HCT116 (cell line): ENCODE data around the gene LHFPL6. TPM values are rescaled to one million over a fixed set of nuclear protein-coding genes. Genes with fewer than 3 reads are reported as not detected.

Experiments used
- ATAC-seq: fragments of 200-7000 bp; cut with Tn5 transposase; 2 replicates; pipeline ENCODE4 v1.9.1; 2020; ENCODE audit warnings: mild to moderate bottlenecking, moderate library complexity
- BruUV-seq: library from RNA; stranded (reverse); fragments of 400-500 nt; replicated peaks from 2 replicates; lab custom pipeline; 2021; lab: Mats Ljungman, UMichigan
- CTCF ChIA-PET: fragments of 300-600 bp; sonication (Branson Sonifier 250); formaldehyde crosslinking; loops from one replicate; lab custom pipeline; 2021; ENCODE audit warnings: antibody characterized with exemption; lab: Charles Lee
- POLR2A ChIA-PET: fragments of 300-600, 350-600 bp; sonication (Branson Sonifier 250); formaldehyde crosslinking; loops from one replicate; lab custom pipeline; 2021; ENCODE audit warnings: antibody characterized with exemption; lab: Charles Lee
- RAD21 ChIA-PET, 2 experiments: fragments of 300-600 bp; sonication (Branson Sonifier 250); formaldehyde crosslinking; loops; one replicate each; lab custom pipeline; 2023; ENCODE audit warnings: low total read pairs in 2 of 2; ENCODE audit not compliant: uncharacterized antibody in 2 of 2, unreplicated experiment in 2 of 2, low non-redundant PET in 1 of 2; lab: Charles Lee
- DNase-seq: peaks from one replicate; pipeline ENCODE4 v3.0.0-alpha.2; 2010; ENCODE audit warnings: low read depth, low spot score
- H2AFZ ChIP-seq: fragments of 200-600 bp; shearing (Covaris generic), sonication (generic); 2 replicates; pipeline ENCODE4 v1.6.1; 2017; ENCODE audit warnings: low read depth, mixed run types, mixed read lengths, antibody characterized with exemption, low read length; ENCODE audit not compliant: poor library complexity, severe bottlenecking
- H3K27ac ChIP-seq: 2 replicates; pipeline ENCODE4 v1.5.1; 2012; ENCODE audit warnings: low read depth, low read length
- H3K27me3 ChIP-seq: fragments of 200-600 bp; sonication (generic); 2 replicates; pipeline ENCODE4 v1.6.1; 2016; ENCODE audit warnings: mixed run types, low read length, mixed read lengths; ENCODE audit not compliant: insufficient read depth
- H3K36me3 ChIP-seq, 2 experiments: fragments of 200-500 bp in 1 of 2; fragments of 200-600 bp in 1 of 2; sonication (Bioruptor generic) in 1 of 2; sonication (generic) in 1 of 2; 2 replicates each; pipeline versions ENCODE4 v1.5.1 to v1.6.1; 2014 to 2016; ENCODE audit warnings: low read length in 2 of 2, inconsistent platforms in 1 of 2, mixed read lengths in 1 of 2, mixed run types in 1 of 2; ENCODE audit not compliant: insufficient read depth in 2 of 2, control insufficient read depth in 1 of 2
- H3K4me1 ChIP-seq, 2 experiments: fragments of 200-600 bp in 1 of 2; sonication (generic) in 1 of 2; 2 replicates each; pipeline versions ENCODE4 v1.5.1 to v1.6.1; 2012 to 2017; ENCODE audit warnings: low read length in 2 of 2, inconsistent platforms in 1 of 2, mild to moderate bottlenecking in 1 of 2, mixed read lengths in 1 of 2, mixed run types in 1 of 2, moderate library complexity in 1 of 2; ENCODE audit not compliant: insufficient read depth in 2 of 2, control insufficient read depth in 1 of 2
- H3K4me2 ChIP-seq: fragments of 200-600 bp; sonication (generic); 2 replicates; pipeline ENCODE4 v1.6.1; 2017; ENCODE audit warnings: mixed run types, low read length, mixed read lengths
- H3K4me3 ChIP-seq, 2 experiments: fragments of 200-600 bp in 1 of 2; sonication (generic) in 1 of 2; replicated peaks in 1 of 2; 2 replicates each; pipeline ENCODE4 v1.5.1; 2011 to 2016; ENCODE audit warnings: low read length in 2 of 2, control low read depth in 1 of 2, low read depth in 1 of 2, mild to moderate bottlenecking in 1 of 2, mixed read lengths in 1 of 2, mixed run types in 1 of 2
- H3K79me2 ChIP-seq: fragments of 200-600 bp; sonication (generic); 2 replicates; pipeline ENCODE4 v1.6.1; 2017; ENCODE audit warnings: mild to moderate bottlenecking, mixed run types, low read length, moderate library complexity, mixed read lengths; ENCODE audit not compliant: insufficient read depth
- H3K9ac ChIP-seq: fragments of 200-600 bp; sonication (generic); 2 replicates; pipeline ENCODE4 v1.6.1; 2016; ENCODE audit warnings: low read length, mixed read lengths
- H3K9me2 ChIP-seq: fragments of 200-600 bp; sonication (generic), shearing (Covaris generic); 2 replicates; pipeline ENCODE4 v1.6.1; 2017; ENCODE audit warnings: mixed run types, mild to moderate bottlenecking, moderate library complexity; ENCODE audit not compliant: insufficient read depth
- H3K9me3 ChIP-seq, 2 experiments: fragments of 200-500 bp in 1 of 2; fragments of 200-600 bp in 1 of 2; sonication (Bioruptor generic) in 1 of 2; sonication (generic) in 1 of 2; 2 replicates each; pipeline ENCODE4 v1.6.1; 2014 to 2017; ENCODE audit warnings: low read length in 2 of 2, mixed read lengths in 2 of 2, inconsistent platforms in 1 of 2, low read depth in 1 of 2, mild to moderate bottlenecking in 1 of 2, mixed run types in 1 of 2, moderate library complexity in 1 of 2; ENCODE audit not compliant: control insufficient read depth in 1 of 2, insufficient read depth in 1 of 2
- H4K20me1 ChIP-seq: fragments of 200-600 bp; sonication (generic), shearing (Covaris generic); 2 replicates; pipeline ENCODE4 v1.6.1; 2017; ENCODE audit warnings: mixed run types, mild to moderate bottlenecking, moderate library complexity; ENCODE audit not compliant: insufficient read depth
- CBX3 ChIP-seq: IDR thresholded peaks from 2 replicates; pipeline ENCODE4 v1.6.1; 2012; ENCODE audit warnings: low read depth
- CTCF ChIP-seq, 3 experiments: fragments of 200-600 bp in 1 of 3; sonication (generic) in 1 of 3; IDR thresholded peaks in 2 of 3; conservative IDR thresholded peaks in 1 of 3; 2 replicates each; pipeline ENCODE4 v1.5.1; 2012 to 2017; ENCODE audit warnings: low read depth in 2 of 3, low read length in 2 of 3, antibody characterized with exemption in 1 of 3, borderline replicate concordance in 1 of 3, control low read depth in 1 of 3, mild to moderate bottlenecking in 1 of 3, mixed read lengths in 1 of 3, mixed run types in 1 of 3, moderate library complexity in 1 of 3; ENCODE audit not compliant: insufficient read depth in 1 of 3
- EGR1 ChIP-seq: IDR thresholded peaks from 2 replicates; pipeline ENCODE4 v1.6.1; 2012; ENCODE audit warnings: low read depth
- ELF1 ChIP-seq: IDR thresholded peaks from 2 replicates; pipeline ENCODE4 v1.6.1; 2012; ENCODE audit warnings: low read depth, borderline replicate concordance
- EZH2 ChIP-seq: fragments of 200-600 bp; sonication (generic); IDR thresholded peaks from 2 replicates; pipeline ENCODE4 v1.6.1; 2017; ENCODE audit warnings: antibody characterized with exemption, mixed run types
- EZH2phosphoT487 ChIP-seq: fragments of 200-600 bp; IDR thresholded peaks from 2 replicates; pipeline ENCODE4 v1.6.1; 2018; ENCODE audit warnings: antibody characterized with exemption, borderline replicate concordance
- POLR2A ChIP-seq: IDR thresholded peaks from 2 replicates; pipeline ENCODE4 v1.7.0; 2011; ENCODE audit warnings: borderline replicate concordance; ENCODE audit not compliant: insufficient read depth, insufficient read length; ENCODE audit errors: extremely low read depth
- POLR2AphosphoS5 ChIP-seq: IDR thresholded peaks from 2 replicates; pipeline ENCODE4 v1.6.1; 2011; ENCODE audit warnings: mild to moderate bottlenecking, low read depth, low read length, moderate library complexity
- RAD21 ChIP-seq: IDR thresholded peaks from 2 replicates; pipeline ENCODE4 v1.6.1; 2012; ENCODE audit warnings: low read depth, mild to moderate bottlenecking
- REST ChIP-seq: IDR thresholded peaks from 2 replicates; pipeline ENCODE4 v1.6.1; 2012; ENCODE audit warnings: low read depth
- SP1 ChIP-seq: IDR thresholded peaks from 2 replicates; pipeline ENCODE4 v1.6.1; 2012; ENCODE audit warnings: low read depth
- TCF7L2 ChIP-seq: IDR thresholded peaks from 2 replicates; pipeline ENCODE4 v1.7.0; 2011; ENCODE audit warnings: borderline replicate concordance, inconsistent platforms; ENCODE audit not compliant: insufficient read depth, insufficient read length; ENCODE audit errors: extremely low read depth
- YY1 ChIP-seq: IDR thresholded peaks from 2 replicates; pipeline ENCODE4 v1.6.1; 2011; ENCODE audit warnings: low read length, low read depth, moderate library complexity, mild to moderate bottlenecking; ENCODE audit not compliant: insufficient replicate concordance; ENCODE audit errors: extremely low read depth
- ZFX ChIP-seq: fragments of 450-650 bp; IDR thresholded peaks from 2 replicates; pipeline ENCODE4 v1.6.1; 2017
- ZNF274 ChIP-seq: fragments of 200-500 bp; sonication (Bioruptor generic); IDR thresholded peaks from 2 replicates; pipeline ENCODE4 v1.6.1; 2014; ENCODE audit warnings: mild to moderate bottlenecking, low read depth, low read length, inconsistent platforms
- intact Hi-C: fragments of 100-400 bp; cut with micrococcal nuclease; formaldehyde crosslinking; loops from 2 replicates; pipeline ENCODE4 v1.10.0; 2022
- total RNA-seq: library from RNA; stranded (reverse); gene quantifications from one replicate; pipeline ENCODE4 v1.2.1, GENCODE V29; 2021; ENCODE audit not compliant: unreplicated experiment

Gene LHFPL6
- total RNA-seq, 1 experiment from 2014 or later = 0.22 TPM

- H3K9me3 ChIP-seq = no peaks in the 10 kb centered on the region
- H3K4me1 ChIP-seq = no peaks in the 10 kb centered on the region
- H3K4me2 ChIP-seq = no peak overlapping the region
- ChIA-PET RAD21 (no interaction called here), CTCF (no interaction called here), POLR2A (no interaction called here)
- ATAC-seq = no peak
- TF ChIP-seq TCF7L2 (no peak), REST (no peak), SP1 (no peak), CBX3 (no peak), YY1 (no peak), RAD21 (no peak), ZNF274 (no peak), EGR1 (no peak), EZH2 (no peak), CTCF (IDR thresholded peaks at IDR 0.05 in 2 of 3, conservative IDR thresholded peaks at IDR 0.05 in 1 of 3; ENCODE audit: borderline replicate concordance in 1 of 3, insufficient read depth in 1 of 3, low read depth in 2 of 3, low read length in 2 of 3) (no peak), EZH2phosphoT487 (no peak), ZFX (no peak), ELF1 (no peak), POLR2AphosphoS5 (no peak), POLR2A (no peak)
- H3K79me2 ChIP-seq = no peaks in the 10 kb centered on the region
- intact Hi-C loops = no loop called here
- H4K20me1 ChIP-seq = no peaks in the 10 kb centered on the region
- no peaks in the 10 kb centered on the region for H3K36me3 ChIP-seq
- no peaks in the 10 kb centered on the region; the same call in 1 of the 2 replicates for H3K27me3 ChIP-seq
- no peak for DNase-seq
- no peak overlapping the region for H3K27ac ChIP-seq
- BruUV-seq = no TSS peak
- no peak overlapping the region for H3K9ac ChIP-seq
- no peak overlapping the region for H3K4me3 ChIP-seq
- no peaks in the 10 kb centered on the region for H3K9me2 ChIP-seq
- no peak overlapping the region for H2AFZ ChIP-seq
These were observed 97.8 kb downstream of the LHFPL6 start for GRCh38 chr13:39505151-39505550.
